Osteoblast (primary cell): ENCODE measurements around the gene ANKRD34C. TPM values are rescaled to one million over a fixed set of nuclear protein-coding genes. Genes with fewer than 3 reads are reported as not detected.

ENCODE experiments used
- DNase-seq: peaks from one replicate; pipeline ENCODE4 v3.0.0; 2011; ENCODE audit warnings: low spot score, mixed read lengths; ENCODE audit not compliant: insufficient read length; ENCODE audit errors: missing footprints
- H2AFZ ChIP-seq: 2 replicates; pipeline ENCODE4 v1.6.0; 2011; ENCODE audit warnings: mild to moderate bottlenecking, low read length
- H3K27ac ChIP-seq: 2 replicates; pipeline ENCODE4 v1.5.1; 2011; ENCODE audit warnings: mild to moderate bottlenecking, low read depth, low read length, moderate library complexity
- H3K27me3 ChIP-seq: 2 replicates; pipeline ENCODE4 v1.6.0; 2012; ENCODE audit warnings: mild to moderate bottlenecking, control low read depth, inconsistent platforms, low read length, moderate library complexity; ENCODE audit not compliant: insufficient read depth
- H3K36me3 ChIP-seq: 2 replicates; pipeline ENCODE4 v1.5.1; 2011; ENCODE audit warnings: mild to moderate bottlenecking, low read length, control low read depth, moderate library complexity; ENCODE audit not compliant: insufficient read depth
- H3K4me1 ChIP-seq: 2 replicates; pipeline ENCODE4 v1.5.1; 2011; ENCODE audit warnings: mild to moderate bottlenecking, low read length, control low read depth, moderate library complexity; ENCODE audit not compliant: insufficient read depth
- H3K4me2 ChIP-seq: 2 replicates; pipeline ENCODE4 v1.6.0; 2011; ENCODE audit warnings: mild to moderate bottlenecking, low read length; ENCODE audit not compliant: insufficient read depth
- H3K4me3 ChIP-seq: fragments of 200-600 bp; sonication (generic); 3 replicates; pipeline ENCODE4 v1.5.1; 2012; ENCODE audit warnings: mild to moderate bottlenecking, low read length, inconsistent platforms; ENCODE audit not compliant: insufficient read depth
- H3K79me2 ChIP-seq: 2 replicates; pipeline ENCODE4 v1.6.0; 2012; ENCODE audit warnings: mild to moderate bottlenecking, low read length, control low read depth, inconsistent platforms; ENCODE audit not compliant: insufficient read depth
- H3K9me3 ChIP-seq: 2 replicates; pipeline ENCODE4 v1.5.1; 2011; ENCODE audit warnings: low read depth, low read length, control low read depth
- H4K20me1 ChIP-seq: 2 replicates; pipeline ENCODE4 v1.6.0; 2012; ENCODE audit warnings: mild to moderate bottlenecking, low read length, control low read depth; ENCODE audit not compliant: insufficient read depth
- total RNA-seq: library from RNA; depleted of rRNA; stranded (reverse); fragments of >200 nt; gene quantifications from 2 replicates; pipeline ENCODE4 v1.2.3, GENCODE V29; 2012
- TF ChIP-seq, protein P1 (sequence below): IDR thresholded peaks from 2 replicates; pipeline ENCODE4 v1.5.1; 2011; ENCODE audit warnings: mild to moderate bottlenecking, low read depth, low read length, moderate library complexity; ENCODE audit errors: extremely low read depth

The ANKRD34C gene
- total RNA-seq, 1 donor, result not detected

DNA sequence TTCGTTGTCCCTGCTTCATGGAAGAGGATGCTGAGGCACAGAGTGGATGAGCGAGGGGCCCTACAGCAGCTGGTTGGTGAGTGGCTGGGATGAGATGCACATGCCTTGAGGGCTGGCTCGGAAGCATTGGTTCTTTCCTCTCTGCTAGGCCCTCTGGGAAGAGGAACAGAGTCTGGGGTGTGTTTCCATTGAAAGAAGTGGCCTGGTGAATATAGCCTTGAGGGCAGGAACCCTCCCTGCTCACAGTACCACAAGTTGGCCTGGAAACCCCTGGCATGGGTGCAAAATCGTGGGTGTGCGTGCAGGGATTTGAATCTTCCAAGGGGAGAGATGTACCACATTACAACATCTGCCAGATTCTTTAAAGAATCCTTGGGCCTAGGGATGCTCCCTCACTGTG lies 37.6 kb upstream of the ANKRD34C start:
- no peak overlapping the region for H2AFZ ChIP-seq
- no peaks in the 10 kb centered on the region for H3K9me3 ChIP-seq
- H3K27ac ChIP-seq, result no peak overlapping the region
- peaks cover 5% of the 10 kb centered on the region for H3K27me3 ChIP-seq
- no peak overlapping the region for H3K4me2 ChIP-seq
- H3K36me3 ChIP-seq, result no peaks in the 10 kb centered on the region
- DNase-seq, result no peak
- no peak overlapping the region for H3K4me3 ChIP-seq
- H4K20me1 ChIP-seq, result no peaks in the 10 kb centered on the region
- no peaks in the 10 kb centered on the region for H3K79me2 ChIP-seq
- TF ChIP-seq, protein P1, sequence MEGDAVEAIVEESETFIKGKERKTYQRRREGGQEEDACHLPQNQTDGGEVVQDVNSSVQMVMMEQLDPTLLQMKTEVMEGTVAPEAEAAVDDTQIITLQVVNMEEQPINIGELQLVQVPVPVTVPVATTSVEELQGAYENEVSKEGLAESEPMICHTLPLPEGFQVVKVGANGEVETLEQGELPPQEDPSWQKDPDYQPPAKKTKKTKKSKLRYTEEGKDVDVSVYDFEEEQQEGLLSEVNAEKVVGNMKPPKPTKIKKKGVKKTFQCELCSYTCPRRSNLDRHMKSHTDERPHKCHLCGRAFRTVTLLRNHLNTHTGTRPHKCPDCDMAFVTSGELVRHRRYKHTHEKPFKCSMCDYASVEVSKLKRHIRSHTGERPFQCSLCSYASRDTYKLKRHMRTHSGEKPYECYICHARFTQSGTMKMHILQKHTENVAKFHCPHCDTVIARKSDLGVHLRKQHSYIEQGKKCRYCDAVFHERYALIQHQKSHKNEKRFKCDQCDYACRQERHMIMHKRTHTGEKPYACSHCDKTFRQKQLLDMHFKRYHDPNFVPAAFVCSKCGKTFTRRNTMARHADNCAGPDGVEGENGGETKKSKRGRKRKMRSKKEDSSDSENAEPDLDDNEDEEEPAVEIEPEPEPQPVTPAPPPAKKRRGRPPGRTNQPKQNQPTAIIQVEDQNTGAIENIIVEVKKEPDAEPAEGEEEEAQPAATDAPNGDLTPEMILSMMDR, result no peak
- no peaks in the 10 kb centered on the region for H3K4me1 ChIP-seq

GRCh38 chr15:79248183-79248582 lies 34.3 kb upstream of the ANKRD34C start:
- no peaks in the 10 kb centered on the region for H3K79me2 ChIP-seq
- no peak overlapping the region for H2AFZ ChIP-seq
- H3K36me3 ChIP-seq, result no peaks in the 10 kb centered on the region
- peaks cover 5% of the 10 kb centered on the region for H3K27me3 ChIP-seq
- H4K20me1 ChIP-seq, result no peaks in the 10 kb centered on the region
- no peaks in the 10 kb centered on the region for H3K9me3 ChIP-seq
- DNase-seq, result no peak
- no peak overlapping the region for H3K4me3 ChIP-seq
- TF ChIP-seq, protein P1, result no peak
- H3K4me1 ChIP-seq, result no peaks in the 10 kb centered on the region
- H3K4me2 ChIP-seq, result no peak overlapping the region
- H3K27ac ChIP-seq, result no peak overlapping the region

GRCh38 chr15:79257454-79257853 lies 25.1 kb upstream of the ANKRD34C start:
- H3K4me3 ChIP-seq, result no peak overlapping the region
- no peak overlapping the region for H3K27ac ChIP-seq
- no peaks in the 10 kb centered on the region for H3K27me3 ChIP-seq
- no peak overlapping the region for H3K4me2 ChIP-seq
- no peaks in the 10 kb centered on the region for H3K36me3 ChIP-seq
- H3K4me1 ChIP-seq, result no peaks in the 10 kb centered on the region
- TF ChIP-seq, protein P1, result no peak
- no peaks in the 10 kb centered on the region for H4K20me1 ChIP-seq
- H2AFZ ChIP-seq, result no peak overlapping the region
- no peak for DNase-seq
- no peaks in the 10 kb centered on the region for H3K9me3 ChIP-seq
- H3K79me2 ChIP-seq, result no peaks in the 10 kb centered on the region

DNA sequence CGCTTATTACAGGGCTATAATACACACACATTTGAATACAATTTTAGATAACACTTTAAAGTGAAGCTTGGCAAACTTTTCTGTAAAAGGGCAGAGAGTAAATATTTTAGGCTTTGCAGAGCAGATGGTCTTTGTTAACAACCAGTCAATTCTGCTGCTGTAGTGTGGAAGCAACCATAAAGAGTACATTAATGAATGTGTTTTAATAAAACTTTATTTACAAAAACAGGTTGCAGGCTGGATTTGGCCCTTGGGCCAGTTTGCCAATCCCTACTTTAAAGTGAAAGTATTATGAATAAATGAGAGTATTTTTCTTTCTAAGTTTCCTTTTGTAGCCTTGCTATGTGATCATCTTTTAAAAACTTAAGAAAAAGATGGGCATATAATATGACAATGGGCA lies 20.7 kb upstream of the ANKRD34C start:
- DNase-seq, result no peak
- no peak overlapping the region for H3K4me2 ChIP-seq
- H2AFZ ChIP-seq, result no peak overlapping the region
- H3K36me3 ChIP-seq, result no peaks in the 10 kb centered on the region
- H3K9me3 ChIP-seq, result no peaks in the 10 kb centered on the region
- peaks cover 11% of the 10 kb centered on the region for H3K27me3 ChIP-seq
- H3K4me1 ChIP-seq, result no peaks in the 10 kb centered on the region
- no peak overlapping the region for H3K4me3 ChIP-seq
- TF ChIP-seq, protein P1, result no peak
- no peaks in the 10 kb centered on the region for H4K20me1 ChIP-seq
- H3K79me2 ChIP-seq, result no peaks in the 10 kb centered on the region
- no peak overlapping the region for H3K27ac ChIP-seq
